ENCODE results near the gene PEMT. TPM values are rescaled to one million over a fixed set of nuclear protein-coding genes. Genes with fewer than 3 reads are reported as not detected.

The PEMT gene
- total and polyA plus RNA-seq, 2 donors (not counting 1 experiment from before 2014, with no cell fraction given), result 18.0 to 18.6 TPM

- Histone ChIP-seq H3K27ac (ENCODE audit: insufficient read depth, low read length) (no peak overlapping the region), H3K4me1 (ENCODE audit: control insufficient read depth, extremely low read depth, insufficient read depth, low read length) (no peaks in the 10 kb centered on the region), H4K20me1 (ENCODE audit: control insufficient read depth, extremely low read depth, insufficient read depth, low read length) (no peaks in the 10 kb centered on the region), H3K9ac (ENCODE audit: insufficient read depth, low read length) (no peak overlapping the region), H3K4me2 (ENCODE audit: extremely low read depth, insufficient read depth, low read length) (no peak overlapping the region), H3K9me3 (ENCODE audit: control insufficient read depth, insufficient read depth, low read depth, low read length) (no peaks in the 10 kb centered on the region), H3K27me3 (ENCODE audit: control insufficient read depth, insufficient read depth, low read length) (peaks cover 3% of the 10 kb centered on the region), H3K4me3 (replicated peaks in 1 of 4; ENCODE audit: control extremely low read depth in 1 of 4, insufficient read depth in 1 of 4, low read depth in 3 of 4, low read length in 4 of 4) (no peak overlapping the region), H2AFZ (ENCODE audit: low read length) (no peak overlapping the region), H3K36me3 (ENCODE audit: control insufficient read depth, insufficient read depth, low read length) (no peaks in the 10 kb centered on the region), H3K79me2 (ENCODE audit: control insufficient read depth, insufficient read depth, low read length) (no peaks in the 10 kb centered on the region)
- no peak for TF ChIP-seq CTCF (conservative IDR thresholded peaks at IDR 0.05 in 1 of 2, IDR thresholded peaks at IDR 0.05 in 1 of 2; ENCODE audit: low read depth in 1 of 2, low read length in 2 of 2)
- TF ChIP-seq EZH2 (IDR thresholded peaks at IDR 0.05; ENCODE audit: low read length, missing control alignments), result no peak
- no peak for DNase-seq (ENCODE audit: low read depth in 2 of 2)
Observed at GRCh38 chr17:17504341-17505140, 87.0 kb downstream of the PEMT start.

- no peaks in the 10 kb centered on the region for H4K20me1 ChIP-seq (ENCODE audit: control insufficient read depth, extremely low read depth, insufficient read depth, low read length)
- H3K9ac ChIP-seq (ENCODE audit: insufficient read depth, low read length), result no peak overlapping the region
- no peaks in the 10 kb centered on the region for H3K79me2 ChIP-seq (ENCODE audit: control insufficient read depth, insufficient read depth, low read length)
- no peak overlapping the region for H3K27ac ChIP-seq (ENCODE audit: insufficient read depth, low read length)
- TF ChIP-seq CTCF (conservative IDR thresholded peaks at IDR 0.05 in 1 of 2, IDR thresholded peaks at IDR 0.05 in 1 of 2; ENCODE audit: low read depth in 1 of 2, low read length in 2 of 2), result no peak
- TF ChIP-seq EZH2 (IDR thresholded peaks at IDR 0.05; ENCODE audit: low read length, missing control alignments), result no peak
- peaks cover 3% of the 10 kb centered on the region for H3K27me3 ChIP-seq (ENCODE audit: control insufficient read depth, insufficient read depth, low read length)
- H3K9me3 ChIP-seq (ENCODE audit: control insufficient read depth, insufficient read depth, low read depth, low read length), result no peaks in the 10 kb centered on the region
- no peak overlapping the region for H3K4me3 ChIP-seq (replicated peaks in 1 of 4; ENCODE audit: control extremely low read depth in 1 of 4, insufficient read depth in 1 of 4, low read depth in 3 of 4, low read length in 4 of 4)
- no peaks in the 10 kb centered on the region for H3K36me3 ChIP-seq (ENCODE audit: control insufficient read depth, insufficient read depth, low read length)
- no peak overlapping the region for H3K4me2 ChIP-seq (ENCODE audit: extremely low read depth, insufficient read depth, low read length)
- H3K4me1 ChIP-seq (ENCODE audit: control insufficient read depth, extremely low read depth, insufficient read depth, low read length), result no peaks in the 10 kb centered on the region
- no peak overlapping the region for H2AFZ ChIP-seq (ENCODE audit: low read length)
- DNase-seq (ENCODE audit: low read depth in 2 of 2), result no peak
Observed at GRCh38 chr17:17503566-17504130, 87.9 kb downstream of the PEMT start.

- no peaks in the 10 kb centered on the region for H3K79me2 ChIP-seq (ENCODE audit: control insufficient read depth, insufficient read depth, low read length)
- H3K4me2 ChIP-seq (ENCODE audit: extremely low read depth, insufficient read depth, low read length), result no peak overlapping the region
- no peak overlapping the region for H3K4me3 ChIP-seq (replicated peaks in 1 of 4; ENCODE audit: control extremely low read depth in 1 of 4, insufficient read depth in 1 of 4, low read depth in 3 of 4, low read length in 4 of 4)
- H3K9me3 ChIP-seq (ENCODE audit: control insufficient read depth, insufficient read depth, low read depth, low read length), result no peaks in the 10 kb centered on the region
- no peaks in the 10 kb centered on the region for H3K4me1 ChIP-seq (ENCODE audit: control insufficient read depth, extremely low read depth, insufficient read depth, low read length)
- TF ChIP-seq CTCF (conservative IDR thresholded peaks at IDR 0.05 in 1 of 2, IDR thresholded peaks at IDR 0.05 in 1 of 2; ENCODE audit: low read depth in 1 of 2, low read length in 2 of 2) (no peak), EZH2 (IDR thresholded peaks at IDR 0.05; ENCODE audit: low read length, missing control alignments) (no peak)
- H3K36me3 ChIP-seq (ENCODE audit: control insufficient read depth, insufficient read depth, low read length), result no peaks in the 10 kb centered on the region
- H3K27ac ChIP-seq (ENCODE audit: insufficient read depth, low read length), result no peak overlapping the region
- H2AFZ ChIP-seq (ENCODE audit: low read length), result no peak overlapping the region
- peaks cover 3% of the 10 kb centered on the region for H3K27me3 ChIP-seq (ENCODE audit: control insufficient read depth, insufficient read depth, low read length)
- DNase-seq (ENCODE audit: low read depth in 2 of 2), result no peak
- no peaks in the 10 kb centered on the region for H4K20me1 ChIP-seq (ENCODE audit: control insufficient read depth, extremely low read depth, insufficient read depth, low read length)
- no peak overlapping the region for H3K9ac ChIP-seq (ENCODE audit: insufficient read depth, low read length)
Observed at GRCh38 chr17:17502741-17503565, 88.6 kb downstream of the PEMT start.

Data from fibroblast of lung (primary cell).